ENCODE results near the gene UBE4A.
"Not testable (repeated sequence)": the region's sequence is repeated elsewhere in the genome, so short reads cannot be mapped to it uniquely, and the experiment has no call there.

The UBE4A gene

DNA sequence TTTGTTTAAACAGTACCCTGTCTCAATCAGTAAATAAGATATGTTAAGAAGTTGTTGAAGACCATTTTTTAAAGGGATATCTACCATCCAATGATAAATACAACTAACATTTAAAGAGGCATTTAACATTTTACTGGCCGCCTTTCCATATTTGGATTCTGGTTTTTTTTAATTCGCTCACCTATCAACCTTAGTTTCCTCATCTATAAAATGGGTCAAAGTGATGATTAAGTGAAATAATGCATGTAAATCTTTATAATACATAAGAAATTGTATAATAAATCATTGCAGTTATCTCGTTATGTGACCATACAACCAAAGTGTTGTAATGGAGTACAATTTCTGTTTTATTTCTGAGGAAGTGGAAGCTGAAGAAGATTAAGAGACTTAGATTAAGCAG lies 24.3 kb downstream of the UBE4A start:
- TF ChIP-seq CTCF (IDR thresholded peaks at IDR 0.05; ENCODE audit: extremely low read depth, insufficient read depth, missing control alignments): no peak
- DNase-seq (ENCODE audit: low spot score): no peak
- in situ Hi-C loops (cut with MboI; ENCODE audit: low pct_unique_long_range_greater_than_20kb, low sequenced_read_pairs, unreplicated experiment): no loop called here

- in situ Hi-C loops (cut with MboI; ENCODE audit: low pct_unique_long_range_greater_than_20kb, low sequenced_read_pairs, unreplicated experiment): loop anchor here (10.0 kb wide), 1 partner anchor 99 kb away; no protein-coding TSS in a partner anchor
- DNase-seq (ENCODE audit: low spot score): no peak
- no peak for TF ChIP-seq CTCF (IDR thresholded peaks at IDR 0.05; ENCODE audit: extremely low read depth, insufficient read depth, missing control alignments)
Observed at GRCh38 chr11:118396097-118396501, 36.7 kb downstream of the UBE4A start.

DNA sequence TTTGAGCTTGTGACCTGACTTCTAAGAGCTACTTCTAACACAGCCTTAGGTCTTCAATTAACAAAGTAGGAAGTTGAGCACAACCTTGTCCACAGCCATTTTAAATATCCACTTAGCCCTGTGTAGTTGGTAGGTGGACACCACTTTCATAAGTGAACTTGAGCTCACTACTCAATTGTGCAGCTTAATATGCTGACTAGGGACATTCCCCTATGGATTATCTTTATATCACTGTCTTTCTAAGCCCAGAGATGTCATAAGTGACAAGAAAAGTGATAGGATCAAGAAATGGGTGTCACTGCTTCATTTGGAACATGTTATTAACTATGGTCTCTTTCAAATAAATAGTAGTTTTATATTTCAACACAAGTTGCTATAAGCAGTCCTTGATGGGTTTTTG lies 38.0 kb downstream of the UBE4A start:
- TF ChIP-seq CTCF (IDR thresholded peaks at IDR 0.05; ENCODE audit: extremely low read depth, insufficient read depth, missing control alignments): no peak
- in situ Hi-C loops (cut with MboI; ENCODE audit: low pct_unique_long_range_greater_than_20kb, low sequenced_read_pairs, unreplicated experiment): loop anchor here (10.0 kb wide), 1 partner anchor 97 kb away; no protein-coding TSS in a partner anchor

GRCh38 chr11:118398791-118399559 lies 39.6 kb downstream of the UBE4A start:
- TF ChIP-seq CTCF (IDR thresholded peaks at IDR 0.05; ENCODE audit: extremely low read depth, insufficient read depth, missing control alignments): no peak
- peak; percentile 17 for DNase-seq (ENCODE audit: low spot score)
- in situ Hi-C loops (cut with MboI; ENCODE audit: low pct_unique_long_range_greater_than_20kb, low sequenced_read_pairs, unreplicated experiment): loop anchor here (10.0 kb wide), 1 partner anchor 96 kb away; no protein-coding TSS in a partner anchor

More for the DNA sequence above, 38.0 kb downstream of the UBE4A start:
- no peak for DNase-seq (ENCODE audit: low spot score)

GRCh38 chr11:118401151-118401879 lies 41.9 kb downstream of the UBE4A start, which contains the start of gene ATP5MG:
ATP5MG (plus strand) TSS chr11:118401606; CDS start chr11:118401666, 60 bp downstream.
- DNase-seq (ENCODE audit: low spot score): peak; percentile 87
- in situ Hi-C loops (cut with MboI; ENCODE audit: low pct_unique_long_range_greater_than_20kb, low sequenced_read_pairs, unreplicated experiment): no loop called here
- no peak for TF ChIP-seq CTCF (IDR thresholded peaks at IDR 0.05; ENCODE audit: extremely low read depth, insufficient read depth, missing control alignments)

- in situ Hi-C loops (cut with MboI; ENCODE audit: low pct_unique_long_range_greater_than_20kb, low sequenced_read_pairs, unreplicated experiment): no loop called here
- no peak for TF ChIP-seq CTCF (IDR thresholded peaks at IDR 0.05; ENCODE audit: extremely low read depth, insufficient read depth, missing control alignments)
- no peak for DNase-seq (ENCODE audit: low spot score)
Observed at GRCh38 chr11:118401880-118402590, 42.6 kb downstream of the UBE4A start.

DNA sequence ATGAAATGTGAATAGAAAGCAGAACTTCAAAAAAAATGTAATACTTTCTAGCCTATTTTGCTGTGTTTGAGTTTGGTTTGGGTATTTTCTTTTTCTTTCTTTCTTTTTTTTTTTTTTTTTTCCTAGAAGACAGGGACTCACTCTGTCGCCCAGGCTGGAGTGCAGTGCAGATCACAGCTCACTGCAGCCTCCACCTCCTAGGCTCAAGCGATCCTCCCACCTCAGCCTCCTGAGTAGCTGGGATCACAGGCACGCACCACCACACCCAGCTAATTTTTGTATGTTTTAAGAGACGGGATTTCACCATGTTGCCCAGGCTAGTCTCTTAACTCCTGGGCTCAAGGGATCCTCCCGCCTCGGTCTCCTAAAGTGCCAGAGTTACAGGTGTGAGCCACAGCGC lies 43.2 kb downstream of the UBE4A start:
- in situ Hi-C loops (cut with MboI; ENCODE audit: low pct_unique_long_range_greater_than_20kb, low sequenced_read_pairs, unreplicated experiment); DNase-seq (ENCODE audit: low spot score): not testable (repeated sequence)
